Activated CD4-positive, alpha-beta T cell treated with anti-CD3 and anti-CD28 coated beads, Interleukin-10, Interleukin-2, amounts not matched to agents 100 ng/mL and 50 ng/mL, durations not matched to agents 16 hours and 8 hours (primary cell): ENCODE data around the gene TRIO.
"Not testable (repeated sequence)": the region's sequence is repeated elsewhere in the genome, so short reads cannot be mapped to it uniquely, and the experiment has no call there.

Source experiments
- DNase-seq: peaks from one replicate; pipeline ENCODE4 v3.0.0-alpha.2; 2020

TRIO gene

DNA sequence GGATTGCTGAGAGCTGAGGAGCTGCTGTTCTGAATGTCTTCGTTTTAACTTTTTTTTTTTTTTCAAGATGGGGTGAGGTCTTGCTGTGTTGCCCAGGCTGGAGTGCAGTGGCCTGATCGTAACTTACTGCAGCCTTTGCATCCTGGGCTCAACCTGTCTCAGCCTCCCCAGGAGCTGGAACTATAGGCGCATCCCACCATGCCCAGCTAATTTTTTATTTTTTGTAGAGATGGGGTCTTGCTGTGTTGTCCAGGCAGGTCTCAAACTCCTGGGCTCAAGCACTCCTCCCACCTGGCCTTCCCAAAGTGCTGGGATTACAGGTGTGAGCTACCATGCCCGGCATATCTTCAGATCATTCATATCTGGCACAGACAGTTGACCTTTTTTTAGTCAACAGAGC lies 46.5 kb downstream of the TRIO start:
- no peak for DNase-seq

DNA sequence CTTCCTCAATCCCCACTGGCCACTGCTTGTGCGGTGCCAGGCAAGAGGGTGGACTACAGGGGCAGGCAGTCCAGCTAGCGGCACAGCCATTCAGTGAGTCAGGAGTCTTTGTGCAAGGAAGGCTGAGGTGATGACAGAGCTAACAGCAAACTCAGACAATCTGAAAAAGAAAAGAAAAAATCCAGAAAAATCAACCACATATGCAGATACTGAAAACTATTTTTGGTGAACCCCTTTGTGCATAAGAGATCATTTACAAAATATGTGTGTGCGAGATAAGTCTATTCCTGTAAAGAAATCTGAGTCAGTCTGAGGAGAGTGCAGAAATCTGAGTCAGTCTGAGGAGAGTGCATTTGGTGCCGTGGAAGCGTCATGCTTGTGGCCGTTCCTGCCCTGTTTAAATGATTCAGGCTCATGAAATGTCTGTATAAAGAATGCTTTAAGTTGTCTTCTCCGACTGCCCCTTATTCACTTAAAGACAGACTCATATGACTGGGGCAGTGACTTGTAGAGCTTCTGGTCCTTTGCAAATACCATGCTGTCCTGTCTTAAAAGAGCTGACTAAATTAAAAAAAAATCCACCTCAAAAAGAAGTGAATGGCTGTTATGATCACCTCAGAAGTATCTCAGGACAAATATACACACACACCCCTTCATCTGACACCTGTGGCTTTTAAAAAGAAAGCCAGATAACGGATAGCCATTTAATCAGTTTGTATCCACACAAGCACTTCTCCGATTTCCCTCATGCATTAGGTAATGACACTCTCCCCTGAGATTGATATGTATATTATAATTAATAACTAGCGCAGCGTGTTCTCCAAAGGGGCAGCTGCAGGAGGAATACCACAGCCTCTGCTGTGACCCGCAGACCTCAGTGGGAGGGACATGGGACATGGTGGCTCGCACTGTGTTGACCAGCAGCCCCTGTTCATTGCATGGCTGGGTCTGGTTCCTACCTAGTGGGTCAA lies 47.3 kb downstream of the TRIO start:
- no peak for DNase-seq

DNA sequence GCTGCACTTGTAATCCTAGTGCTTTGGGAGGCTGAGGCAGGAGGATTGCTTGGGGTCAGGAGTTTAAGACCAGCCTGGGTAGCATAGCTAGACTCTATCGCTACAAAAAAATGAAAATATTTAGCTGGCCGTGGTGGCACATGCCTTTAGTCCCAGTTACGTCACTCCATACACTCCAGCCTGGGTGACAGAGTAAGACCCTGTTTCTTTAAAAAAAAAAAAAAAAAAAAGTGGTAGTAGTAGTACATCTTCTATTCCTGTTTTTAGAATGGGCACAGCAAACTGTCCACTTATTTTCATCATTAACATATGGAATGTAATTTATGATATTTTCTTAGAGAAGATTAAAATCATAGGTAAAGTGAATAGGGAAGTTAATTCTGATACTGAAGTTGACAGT lies 48.2 kb downstream of the TRIO start:
- DNase-seq = no peak

DNA sequence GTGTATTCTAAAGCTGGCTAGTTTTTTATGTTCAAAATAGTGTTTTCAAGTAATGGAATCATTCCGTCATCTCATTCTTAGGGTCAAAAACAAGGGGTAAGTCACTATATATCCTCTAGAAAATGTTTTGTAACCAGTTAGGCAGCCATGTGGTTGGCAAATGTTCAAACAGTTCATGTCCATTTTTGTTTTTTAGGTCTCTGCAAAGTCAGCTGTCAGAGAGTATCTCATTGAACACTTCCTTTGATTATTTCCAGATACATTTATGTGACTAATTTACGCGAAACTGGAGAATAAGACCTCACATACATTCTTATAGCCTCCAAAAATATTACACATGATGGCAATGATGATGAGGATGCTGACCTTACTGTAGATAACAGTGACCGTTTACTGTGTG lies 50.4 kb downstream of the TRIO start:
- DNase-seq = no peak

DNA sequence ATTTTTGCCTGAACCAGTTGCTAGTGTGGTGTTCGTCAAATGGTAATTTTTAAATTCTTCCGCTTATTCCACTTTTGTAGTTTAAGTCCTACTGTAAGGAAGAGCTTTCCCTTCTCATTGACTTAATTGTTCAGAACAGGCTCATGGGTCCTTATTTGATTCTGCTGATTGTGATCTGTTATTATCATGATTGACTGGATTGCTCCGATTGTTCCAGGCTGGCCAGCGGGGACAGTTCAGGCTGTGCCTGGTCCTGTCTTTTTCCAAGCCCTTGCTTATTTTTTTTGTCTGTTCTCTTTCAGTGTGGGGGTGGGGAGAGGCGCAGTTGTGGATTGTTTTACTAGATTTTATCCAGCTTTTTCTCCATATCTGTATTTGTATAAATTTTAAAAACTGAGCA lies 52.4 kb downstream of the TRIO start:
- DNase-seq = no peak

DNA sequence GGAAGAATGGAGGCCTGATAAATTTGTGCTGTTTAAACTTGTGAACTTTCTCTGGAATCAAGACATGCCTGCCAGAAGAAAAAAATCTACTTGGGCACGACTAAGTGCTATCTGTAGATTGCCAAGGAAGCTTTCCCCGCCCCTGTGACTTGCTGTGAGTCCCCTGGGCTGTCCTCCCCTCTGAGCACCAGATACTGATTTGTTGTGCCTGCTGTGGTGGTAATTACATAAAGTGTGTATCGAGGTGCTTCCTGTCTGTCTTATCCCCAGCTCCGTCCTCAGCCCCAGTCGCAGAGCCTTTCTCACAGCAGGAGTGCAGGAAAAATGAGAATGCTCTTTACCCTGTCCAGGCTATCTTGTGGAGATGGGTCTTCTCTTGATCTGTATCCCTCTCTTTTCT lies 53.9 kb downstream of the TRIO start:
- DNase-seq = no peak

DNA sequence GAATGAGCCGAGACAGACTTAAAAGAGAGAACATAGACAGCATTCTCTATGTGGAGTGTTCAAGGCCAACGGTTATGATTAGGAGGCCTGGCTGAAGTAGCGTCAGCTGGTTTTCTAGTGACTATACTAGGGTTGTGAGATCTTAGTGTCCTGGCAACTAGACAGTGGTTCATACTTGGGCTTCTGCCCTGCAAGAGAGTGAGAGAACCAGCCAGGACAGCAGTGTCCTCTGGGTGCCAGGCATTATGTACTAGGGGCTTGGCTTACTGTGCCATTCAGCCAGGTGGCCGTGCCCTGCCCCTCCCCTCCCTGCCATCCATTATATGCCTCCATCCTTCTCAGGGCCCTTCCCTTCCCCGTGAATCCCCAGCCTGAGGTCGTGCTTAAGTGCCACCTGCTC lies 56.8 kb downstream of the TRIO start:
- no peak for DNase-seq

DNA sequence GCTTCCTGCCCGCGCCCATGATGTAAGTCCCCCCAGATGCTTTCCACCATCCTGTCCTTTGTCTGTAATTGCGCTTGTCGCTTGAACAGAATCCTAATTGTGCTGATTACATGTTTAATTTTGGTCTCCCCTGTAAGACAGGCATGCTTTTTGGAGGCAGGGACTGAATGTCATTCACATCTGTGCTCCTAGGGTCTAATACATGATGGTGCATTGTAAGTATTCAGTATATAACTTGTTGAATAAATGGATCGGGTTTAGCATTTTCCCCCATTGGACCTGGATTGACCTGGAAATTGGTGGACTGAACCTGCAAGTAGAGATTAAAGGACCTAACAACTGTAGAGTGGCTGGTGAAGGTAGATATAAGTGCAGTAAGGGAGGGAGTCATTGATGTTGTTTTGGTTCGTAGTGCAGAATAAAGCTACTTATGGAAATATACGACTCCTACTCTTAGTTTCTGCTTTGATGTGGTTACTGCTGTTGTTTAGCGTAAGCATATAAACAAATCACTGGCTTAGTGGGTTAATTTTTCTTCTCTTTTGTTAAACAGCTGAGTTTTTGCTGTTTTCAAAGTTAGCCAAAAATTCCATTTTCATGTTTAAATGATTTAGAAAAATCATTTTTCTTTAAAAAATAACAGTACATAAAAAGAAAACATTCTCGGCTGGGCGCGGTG lies 57.3 kb downstream of the TRIO start:
- DNase-seq = no peak

DNA sequence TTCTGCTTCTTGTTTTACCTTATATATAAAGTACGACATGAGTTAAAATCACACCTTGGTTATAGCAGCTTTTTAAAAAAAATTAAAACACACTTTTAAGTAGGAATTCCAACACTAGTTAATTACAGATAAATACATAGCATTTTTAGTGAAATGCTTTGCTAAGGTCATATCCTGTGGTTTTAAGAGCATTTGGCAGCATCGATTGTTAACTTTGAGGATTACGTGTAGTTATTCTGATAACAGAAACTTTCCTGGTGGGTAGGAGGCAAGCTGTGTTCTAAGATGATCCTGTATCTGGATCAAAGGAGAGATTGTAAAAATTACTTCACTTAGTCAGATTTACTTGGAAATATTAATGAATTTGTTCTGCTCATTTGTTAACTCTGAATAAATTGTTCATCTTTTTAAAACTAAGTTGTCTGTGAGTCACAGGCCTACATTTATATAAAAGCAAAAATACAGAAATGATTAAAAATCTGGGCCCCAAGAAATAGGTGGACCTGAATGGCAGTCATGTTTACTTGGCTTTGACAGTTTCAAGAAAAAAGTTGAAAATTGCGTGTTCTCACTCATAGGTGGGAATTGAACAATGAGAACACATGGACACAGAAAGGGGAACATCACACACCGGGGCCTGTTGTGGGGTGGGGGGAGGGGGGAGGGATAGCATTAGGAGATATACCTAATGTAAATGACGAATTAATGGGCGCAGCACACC lies 58.3 kb downstream of the TRIO start:
- no peak for DNase-seq

DNA sequence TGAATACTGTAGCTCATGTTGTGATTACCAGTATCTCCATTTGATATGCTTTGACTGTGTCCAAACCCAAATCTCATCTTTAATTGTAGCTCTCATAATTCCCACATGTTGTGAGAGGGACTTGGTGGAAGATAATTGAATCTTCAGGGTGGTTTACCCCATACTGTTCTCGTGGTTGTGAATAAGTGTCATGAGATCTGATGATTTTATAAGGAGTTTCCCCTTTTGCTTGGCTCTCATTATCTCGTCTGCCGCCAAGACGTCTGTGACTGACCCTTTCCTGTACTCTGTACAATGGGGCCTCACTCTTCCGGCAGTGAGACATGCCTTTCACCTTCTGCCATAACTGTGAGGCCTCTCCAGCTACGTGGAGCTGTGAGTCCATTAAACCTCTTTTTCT lies 59.3 kb downstream of the TRIO start:
- no peak for DNase-seq

DNA sequence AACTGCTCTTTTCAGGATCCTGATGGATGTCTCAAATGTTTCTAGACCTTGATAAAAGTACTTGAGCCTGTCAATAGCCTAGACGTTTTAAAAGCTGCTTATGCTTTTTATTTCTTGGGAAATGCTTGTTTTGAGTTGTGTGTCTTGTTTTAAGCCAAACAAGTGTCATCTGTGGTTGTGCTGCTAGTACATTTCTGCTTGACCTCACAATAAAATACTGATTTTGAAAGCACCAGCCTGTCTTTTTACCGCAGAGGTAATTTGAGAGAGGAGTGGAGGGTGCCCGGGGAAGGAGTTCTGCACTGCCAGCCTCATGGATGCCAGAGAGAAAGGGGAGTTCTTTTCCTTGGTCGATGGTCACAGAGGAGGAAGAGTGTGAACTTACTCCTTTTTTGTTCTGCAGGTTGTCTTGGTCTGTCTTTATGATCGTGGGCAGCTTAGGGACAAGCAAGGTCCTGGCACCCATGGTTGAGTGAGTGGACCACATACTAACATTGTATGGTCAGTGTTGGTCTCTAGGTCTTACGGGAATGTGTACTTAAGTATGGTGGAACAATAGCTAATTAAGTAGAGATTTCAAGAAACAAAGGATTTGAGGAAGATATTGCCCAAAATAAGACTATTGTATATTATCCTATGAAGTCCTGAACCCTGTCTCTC lies 61.0 kb downstream of the TRIO start:
- DNase-seq = no peak

DNA sequence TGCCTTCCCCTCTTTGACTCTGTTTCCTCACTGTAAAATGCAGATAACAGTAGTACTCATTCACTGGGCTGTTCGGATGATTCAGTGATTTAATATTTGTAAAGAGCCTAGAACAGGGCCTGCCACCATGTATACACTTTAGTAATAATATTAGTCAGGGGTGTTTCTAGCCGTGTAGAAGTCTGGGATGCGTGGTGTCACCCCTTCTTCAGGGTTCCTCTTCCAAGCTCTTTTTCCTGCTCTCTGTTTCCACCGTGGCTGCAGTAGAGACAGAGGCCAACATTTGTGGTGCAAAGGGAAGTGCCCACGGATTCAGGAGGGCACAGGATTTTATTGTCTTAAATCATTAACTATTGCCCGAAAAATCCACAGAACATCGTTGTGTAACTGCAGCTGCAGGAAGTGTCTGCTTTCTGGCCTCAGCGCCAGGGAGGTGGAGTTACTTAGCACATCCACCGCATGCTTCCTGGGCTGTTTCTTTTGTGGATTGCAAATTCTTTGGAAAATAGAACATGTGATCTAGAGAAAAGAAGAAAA lies 61.7 kb downstream of the TRIO start:
- no peak for DNase-seq

DNA sequence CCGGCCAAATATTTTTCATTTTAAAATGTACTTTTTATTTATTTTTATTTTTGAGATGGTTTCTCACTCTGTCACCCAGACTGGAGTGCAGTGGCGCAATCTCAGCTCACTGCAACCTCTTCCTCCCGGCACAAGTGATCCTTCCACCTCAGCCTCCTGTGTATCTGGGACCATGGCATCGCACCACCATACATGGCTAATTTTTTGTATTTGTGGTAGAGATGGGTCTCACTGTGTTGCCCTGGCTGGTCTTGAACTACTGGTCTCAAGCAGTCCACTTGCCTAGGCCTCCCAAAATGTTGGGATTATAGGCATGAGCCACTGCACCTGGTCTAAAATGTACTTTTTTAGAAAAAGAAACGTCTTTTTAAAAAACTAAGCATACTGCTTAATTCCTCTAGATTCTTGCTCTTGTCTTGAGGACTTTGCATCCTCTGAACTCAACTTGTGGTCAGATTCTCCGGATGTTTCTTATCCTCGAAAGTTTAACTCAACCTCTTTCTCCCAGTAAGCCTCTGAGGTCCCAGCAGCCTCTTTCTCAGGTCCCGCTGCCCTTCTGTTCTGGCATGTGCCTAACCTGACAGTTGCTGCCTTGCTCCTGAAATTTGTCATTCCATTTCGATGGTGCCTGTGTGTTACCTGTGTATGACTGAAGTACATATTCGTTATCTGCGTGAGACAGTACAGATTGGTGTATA lies 63.0 kb downstream of the TRIO start:
- no peak for DNase-seq

DNA sequence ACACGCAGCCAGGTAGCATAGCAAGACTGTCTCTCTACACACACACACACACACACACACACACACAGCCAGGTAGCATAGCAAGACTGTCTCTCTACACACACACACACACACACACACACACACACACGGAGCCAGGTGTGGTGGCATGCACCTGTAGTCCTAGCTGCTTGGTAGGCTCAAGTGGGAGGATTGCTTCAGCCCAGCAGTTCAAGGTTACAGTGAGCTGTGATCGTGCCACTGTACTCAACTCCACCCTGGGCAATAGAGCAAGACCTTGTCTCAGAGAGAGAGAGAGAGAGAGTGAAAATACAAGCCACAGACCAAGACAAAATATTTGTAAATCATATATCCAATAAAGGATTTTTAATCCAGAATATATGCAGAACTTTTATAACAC lies 64.3 kb downstream of the TRIO start:
- not testable (repeated sequence) for DNase-seq

DNA sequence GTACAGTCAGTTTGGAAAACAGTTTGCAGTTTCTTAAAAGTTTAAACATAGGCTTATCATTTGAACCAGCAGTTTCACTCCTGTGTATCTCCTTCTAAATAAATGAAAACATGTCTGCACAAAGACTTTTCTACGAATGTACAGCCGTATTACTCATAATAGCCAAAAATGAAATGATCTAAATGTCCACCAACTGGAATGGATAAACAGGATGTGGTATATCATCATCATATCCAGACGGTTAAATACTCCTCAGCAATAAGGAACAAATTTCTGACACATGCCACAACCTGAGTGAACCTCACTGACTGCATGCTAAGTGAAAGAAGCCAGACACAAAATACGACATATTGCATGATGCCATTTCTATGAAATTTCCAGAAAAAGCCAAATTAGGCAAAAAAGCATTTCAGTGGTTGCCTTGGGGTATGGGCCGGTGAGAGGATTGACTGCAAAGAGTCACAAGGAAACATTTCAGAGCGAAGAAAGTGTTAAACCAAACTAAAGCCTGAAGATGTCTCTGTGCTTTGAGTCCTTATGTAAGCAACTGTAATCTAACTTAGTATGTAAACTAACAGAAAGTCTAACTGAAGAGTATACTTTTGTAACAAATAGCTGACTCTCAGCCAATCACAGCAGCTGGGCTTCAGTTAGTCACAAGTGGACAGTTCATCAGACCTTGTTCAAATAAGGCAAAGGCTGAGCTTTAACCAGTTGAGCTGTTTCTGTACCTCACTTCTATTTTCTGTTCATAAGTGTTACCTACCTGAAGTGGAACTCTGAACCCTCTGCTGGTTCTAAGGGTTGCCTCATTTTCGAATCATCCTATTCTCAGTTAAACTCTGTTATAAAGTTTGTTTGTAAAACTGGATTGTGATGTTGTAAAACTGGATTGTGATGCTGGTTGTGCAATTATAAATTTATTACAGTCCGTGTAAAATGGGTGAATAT lies 65.2 kb downstream of the TRIO start:
- DNase-seq = peak; percentile 45

DNA sequence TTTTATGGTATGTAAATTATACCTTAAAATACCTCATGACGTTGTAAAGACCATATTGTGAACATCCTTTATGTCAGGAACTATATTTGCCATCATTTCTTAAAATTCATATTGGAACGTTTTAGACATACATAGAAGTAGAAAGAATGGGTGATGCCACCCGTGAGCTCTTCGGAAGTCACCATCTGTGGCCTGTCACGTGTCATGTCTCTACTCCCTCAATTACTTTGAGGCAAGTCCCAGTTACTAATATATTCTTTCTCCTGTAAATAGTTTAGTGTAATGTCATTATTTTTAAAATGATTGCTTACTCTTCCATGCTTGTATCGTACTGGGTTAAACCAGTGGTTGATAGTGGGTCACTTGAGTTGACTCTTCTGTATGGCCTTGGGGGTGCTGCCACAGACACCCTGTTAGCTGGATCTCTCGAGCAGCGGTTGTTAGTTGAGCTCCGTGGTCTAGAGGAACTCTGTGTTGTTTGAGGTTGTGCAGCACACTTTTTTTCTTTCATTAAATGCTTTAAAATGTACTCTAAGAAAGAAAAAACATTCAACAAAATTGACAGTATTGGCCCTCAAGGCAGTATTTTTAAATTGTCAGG lies 66.2 kb downstream of the TRIO start:
- DNase-seq = no peak

DNA sequence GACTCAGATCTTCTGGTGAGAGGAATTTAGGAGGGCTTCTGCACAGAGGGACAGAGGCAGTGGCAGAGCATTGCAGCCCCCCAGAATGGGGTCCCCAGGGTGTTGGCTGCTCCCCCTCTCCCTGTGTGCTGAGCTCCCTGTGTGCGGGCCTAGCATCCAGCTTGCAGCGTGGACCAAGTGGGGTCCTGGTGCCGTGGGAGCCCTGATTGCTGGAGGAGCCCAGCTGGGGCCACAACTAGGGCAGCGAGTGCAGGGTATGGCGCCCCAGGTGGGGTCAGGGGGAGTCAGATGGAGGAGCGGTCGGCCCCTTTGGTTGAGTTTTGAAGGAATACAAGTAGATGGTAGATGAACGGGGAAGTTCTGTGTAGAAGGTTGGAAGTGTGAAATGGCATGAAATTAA lies 66.7 kb downstream of the TRIO start:
- no peak for DNase-seq

DNA sequence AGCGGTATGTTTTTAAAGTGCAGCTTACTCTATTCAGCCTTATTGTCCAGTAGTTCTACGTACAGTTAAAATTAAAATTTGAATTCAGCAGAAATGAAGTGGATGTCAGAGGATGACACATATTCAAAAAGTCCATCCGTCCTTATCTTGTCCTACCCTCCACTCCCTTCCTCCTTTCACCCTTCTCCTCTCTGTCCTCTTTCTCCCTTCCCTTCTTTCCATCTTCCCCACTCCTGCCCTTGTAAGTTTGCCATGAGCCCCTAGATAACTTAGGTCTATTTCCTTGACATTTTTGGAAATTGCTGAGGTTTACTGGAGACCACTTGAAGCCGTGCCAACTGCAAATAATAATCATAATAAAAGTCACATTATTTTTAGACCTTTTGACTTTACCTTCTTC lies 67.6 kb downstream of the TRIO start:
- no peak for DNase-seq

DNA sequence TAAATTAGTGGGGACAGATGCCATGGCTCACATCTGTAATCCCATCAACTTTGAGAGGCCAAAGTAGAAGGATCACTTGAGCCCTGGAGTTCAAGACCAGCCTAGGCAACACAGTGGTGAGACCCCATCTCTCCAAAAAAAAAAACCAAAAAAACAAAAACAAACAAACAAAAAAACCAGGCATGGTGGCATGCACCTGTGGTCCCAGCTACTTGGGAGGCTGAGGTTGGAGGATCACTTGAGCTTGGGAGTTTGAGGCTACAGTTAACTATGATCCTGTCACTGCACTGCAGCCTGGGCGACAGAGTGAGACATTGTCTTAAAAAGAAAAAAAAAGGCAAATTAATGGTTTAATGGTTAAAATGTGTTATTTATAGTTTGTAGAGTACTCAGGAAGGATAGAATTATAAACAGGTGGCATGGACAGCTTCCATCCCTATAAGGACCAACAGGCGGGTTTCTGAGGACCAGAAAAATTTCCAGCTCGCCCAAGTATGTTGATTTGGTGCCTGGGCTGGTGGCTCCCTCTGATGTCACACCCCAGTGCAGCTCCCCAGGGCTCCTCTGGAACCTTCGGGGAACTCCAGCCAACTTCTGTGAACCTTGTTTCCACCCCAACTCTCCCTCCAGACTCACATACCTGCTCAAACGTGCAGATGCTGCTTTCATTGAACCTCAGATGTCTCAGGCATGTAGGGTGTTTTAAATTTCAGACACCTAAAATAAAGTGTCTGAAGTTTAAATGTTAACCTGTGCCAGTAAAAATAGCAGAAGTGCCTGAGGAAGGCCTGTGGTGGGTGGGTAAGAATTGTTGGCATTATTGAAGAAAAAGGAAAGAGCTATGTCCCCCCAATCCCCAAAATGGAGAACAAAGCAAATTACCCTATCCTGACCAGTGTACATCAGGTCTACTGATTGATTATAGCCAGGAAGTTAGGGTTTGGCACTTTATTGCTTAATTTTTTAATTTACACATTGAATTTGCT lies 69.0 kb downstream of the TRIO start:
- DNase-seq = no peak
